Bronchial epithelial cell (primary cell): ENCODE data around the gene ZNF879. TPM values are rescaled to one million over a fixed set of nuclear protein-coding genes. Genes with fewer than 3 reads are reported as not detected.

ENCODE experiments used
- DNase-seq: peaks from one replicate; pipeline ENCODE4 v3.0.0-alpha.2; 2010; ENCODE audit warnings: low read depth
- FAIRE-seq: peaks from 2 replicates; lab custom pipeline; 2011; peaks lifted over from hg19 to GRCh38; lab: Jason Lieb, UNC
- H3K27me3 ChIP-seq: 2 replicates; pipeline ENCODE4 v1.5.1; 2011; ENCODE audit warnings: low read length; ENCODE audit not compliant: control insufficient read depth, insufficient read depth
- H3K36me3 ChIP-seq: 2 replicates; pipeline ENCODE4 v1.5.1; 2011; ENCODE audit warnings: low read length; ENCODE audit not compliant: control insufficient read depth, insufficient read depth
- H3K4me3 ChIP-seq: 2 replicates; pipeline ENCODE4 v1.5.1; 2011; ENCODE audit warnings: mild to moderate bottlenecking, low read depth, low read length, control low read depth
- total RNA-seq: library from RNA; depleted of rRNA; stranded (reverse); fragments of >200 nt; gene quantifications from 2 replicates; pipeline ENCODE4 v1.2.1, GENCODE V29; 2014
- TF ChIP-seq, protein P1 (sequence below): IDR thresholded peaks from 2 replicates; pipeline ENCODE4 v1.5.1; 2011; ENCODE audit warnings: mild to moderate bottlenecking, moderate library complexity, low read length, control low read depth, inconsistent platforms; ENCODE audit not compliant: insufficient read depth, severe bottlenecking

Gene ZNF879
- total RNA-seq, 1 donor from 2014 or later, result 3.4 TPM

DNA sequence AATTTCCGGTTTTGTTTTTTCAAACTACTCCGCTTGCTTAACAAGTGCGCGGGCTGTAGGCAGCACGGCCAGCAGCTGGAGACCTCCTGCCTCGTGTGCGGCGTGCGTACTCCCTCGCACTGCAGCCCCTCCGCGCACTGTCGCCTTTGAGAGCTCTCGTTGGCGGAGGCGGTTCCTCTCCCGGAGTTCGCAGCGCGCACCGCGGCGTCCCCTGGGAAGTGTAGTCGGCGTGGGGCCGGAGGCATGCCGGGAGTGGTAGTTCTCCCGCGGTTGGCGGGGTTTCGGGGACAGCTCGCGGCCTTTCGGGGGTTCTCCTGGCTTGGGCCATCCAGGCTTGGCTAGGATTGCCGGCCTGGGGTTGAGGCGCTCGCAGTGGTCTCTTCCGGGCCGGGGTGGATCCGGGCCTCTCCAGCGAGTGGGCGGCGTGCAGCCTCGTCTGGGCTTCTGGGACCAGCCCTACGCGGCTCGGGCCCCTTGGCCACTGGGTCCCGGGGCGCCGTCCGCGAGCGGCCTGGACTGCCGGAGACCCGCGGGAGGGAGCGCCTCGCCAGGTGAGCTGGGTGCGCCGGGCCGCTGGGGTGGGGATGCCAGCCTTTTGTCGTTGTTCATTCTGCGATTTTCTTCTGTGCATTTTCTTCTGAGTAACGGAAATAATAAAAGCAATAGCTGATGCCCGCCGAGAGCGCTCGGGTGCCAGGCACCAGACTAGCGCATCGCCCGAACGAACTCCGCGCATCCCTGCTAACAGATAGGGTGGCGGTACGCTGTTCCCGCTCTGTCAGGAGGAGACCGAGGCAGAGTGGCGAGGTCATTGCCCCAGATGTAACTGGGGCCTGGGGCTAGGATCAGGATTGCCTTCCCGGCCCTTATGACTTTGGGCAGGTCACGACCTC lies 36.8 kb downstream of the ZNF879 start, which contains the start of gene ZNF354C:
Gene ZNF354C (plus strand): TSS at position 258 of the 893 bp plus-strand sequence. CDS start 1,696 bp downstream, outside the sequence.
- FAIRE-seq (no peak), DNase-seq (peak; percentile 60)
- TF ChIP-seq, protein P1, sequence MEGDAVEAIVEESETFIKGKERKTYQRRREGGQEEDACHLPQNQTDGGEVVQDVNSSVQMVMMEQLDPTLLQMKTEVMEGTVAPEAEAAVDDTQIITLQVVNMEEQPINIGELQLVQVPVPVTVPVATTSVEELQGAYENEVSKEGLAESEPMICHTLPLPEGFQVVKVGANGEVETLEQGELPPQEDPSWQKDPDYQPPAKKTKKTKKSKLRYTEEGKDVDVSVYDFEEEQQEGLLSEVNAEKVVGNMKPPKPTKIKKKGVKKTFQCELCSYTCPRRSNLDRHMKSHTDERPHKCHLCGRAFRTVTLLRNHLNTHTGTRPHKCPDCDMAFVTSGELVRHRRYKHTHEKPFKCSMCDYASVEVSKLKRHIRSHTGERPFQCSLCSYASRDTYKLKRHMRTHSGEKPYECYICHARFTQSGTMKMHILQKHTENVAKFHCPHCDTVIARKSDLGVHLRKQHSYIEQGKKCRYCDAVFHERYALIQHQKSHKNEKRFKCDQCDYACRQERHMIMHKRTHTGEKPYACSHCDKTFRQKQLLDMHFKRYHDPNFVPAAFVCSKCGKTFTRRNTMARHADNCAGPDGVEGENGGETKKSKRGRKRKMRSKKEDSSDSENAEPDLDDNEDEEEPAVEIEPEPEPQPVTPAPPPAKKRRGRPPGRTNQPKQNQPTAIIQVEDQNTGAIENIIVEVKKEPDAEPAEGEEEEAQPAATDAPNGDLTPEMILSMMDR, result no peak
- Histone ChIP-seq H3K27me3 (no peaks in the 10 kb centered on the region), H3K4me3 (peak within 1 kb of the TSS; percentile 58), H3K36me3 (no peaks in the 10 kb centered on the region)

DNA sequence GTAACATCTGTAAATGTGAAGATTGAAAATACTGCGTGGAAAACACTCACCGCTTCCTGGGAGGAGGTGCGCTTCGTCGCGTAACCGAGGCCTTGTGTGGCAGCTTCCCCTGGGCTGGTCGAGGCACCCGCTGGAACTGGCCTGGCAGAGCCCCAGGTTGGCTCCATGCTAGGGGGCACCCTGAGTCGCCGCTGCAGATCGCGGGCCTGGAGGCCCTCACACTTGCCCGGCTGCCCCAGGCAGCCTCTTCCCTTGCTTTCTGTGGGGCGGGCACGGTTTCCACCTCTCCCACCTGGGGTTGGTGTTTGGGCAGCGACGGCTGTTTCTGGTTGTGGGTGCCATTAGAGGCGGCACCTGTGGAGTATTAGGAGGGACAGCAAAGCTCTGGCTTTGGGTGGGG lies 37.4 kb downstream of the ZNF879 start:
- no peak for FAIRE-seq
- Histone ChIP-seq H3K36me3 (no peaks in the 10 kb centered on the region), H3K27me3 (no peaks in the 10 kb centered on the region), H3K4me3 (peak overlapping the region; percentile 58)
- no peak for DNase-seq
- TF ChIP-seq, protein P1, result no peak

DNA sequence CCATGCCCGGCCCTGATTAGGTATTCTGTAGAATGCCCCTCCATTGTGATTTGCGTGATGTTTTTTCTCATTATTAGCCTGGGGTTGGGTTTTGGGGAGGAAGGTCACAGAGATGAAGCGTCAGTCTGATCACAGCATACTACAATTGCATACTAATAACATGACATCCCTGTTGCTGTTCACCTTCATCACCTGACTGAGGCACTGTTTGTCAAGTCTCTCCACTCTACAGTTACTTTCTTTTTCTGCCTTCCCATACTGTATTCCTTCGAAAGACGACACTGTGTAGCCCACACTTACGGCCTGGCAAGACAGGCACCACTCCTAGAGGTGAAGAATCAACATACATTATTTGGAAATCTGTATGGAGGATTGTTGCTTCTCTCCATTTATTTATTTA lies 42.1 kb downstream of the ZNF879 start:
- no peaks in the 10 kb centered on the region for H3K36me3 ChIP-seq
- TF ChIP-seq, protein P1, result no peak
- H3K4me3 ChIP-seq, result no peak overlapping the region
- FAIRE-seq (no peak), DNase-seq (no peak)
- H3K27me3 ChIP-seq, result no peaks in the 10 kb centered on the region

DNA sequence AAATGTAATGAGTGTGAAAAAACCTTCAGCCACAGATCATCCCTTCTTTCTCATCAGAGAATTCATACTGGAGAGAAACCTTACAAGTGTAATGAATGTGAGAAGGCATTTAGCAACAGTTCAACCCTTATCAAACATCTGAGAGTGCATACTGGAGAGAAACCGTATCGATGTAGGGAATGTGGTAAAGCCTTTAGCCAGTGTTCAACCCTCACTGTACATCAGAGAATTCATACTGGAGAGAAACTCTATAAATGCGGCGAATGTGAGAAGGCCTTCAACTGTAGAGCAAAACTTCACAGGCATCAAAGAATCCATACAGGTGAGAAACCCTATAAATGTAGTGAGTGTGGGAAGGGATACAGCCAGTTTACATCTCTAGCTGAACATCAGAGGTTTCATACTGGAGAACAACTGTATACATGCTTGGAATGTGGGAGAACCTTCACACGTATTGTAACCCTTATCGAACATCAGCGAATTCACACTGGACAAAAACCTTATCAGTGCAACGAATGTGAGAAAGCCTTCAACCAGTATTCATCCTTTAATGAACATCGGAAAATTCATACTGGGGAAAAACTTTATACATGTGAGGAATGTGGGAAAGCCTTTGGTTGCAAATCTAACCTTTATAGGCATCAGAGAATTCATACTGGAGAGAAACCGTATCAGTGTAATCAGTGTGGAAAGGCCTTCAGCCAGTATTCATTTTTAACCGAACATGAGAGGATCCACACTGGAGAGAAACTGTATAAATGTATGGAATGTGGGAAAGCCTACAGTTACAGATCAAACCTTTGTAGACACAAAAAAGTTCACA lies 55.8 kb downstream of the ZNF879 start:
- FAIRE-seq, result peak; percentile 36
- H3K4me3 ChIP-seq, result no peak overlapping the region
- no peaks in the 10 kb centered on the region for H3K27me3 ChIP-seq
- TF ChIP-seq, protein P1, result no peak
- no peaks in the 10 kb centered on the region for H3K36me3 ChIP-seq
- no peak for DNase-seq

DNA sequence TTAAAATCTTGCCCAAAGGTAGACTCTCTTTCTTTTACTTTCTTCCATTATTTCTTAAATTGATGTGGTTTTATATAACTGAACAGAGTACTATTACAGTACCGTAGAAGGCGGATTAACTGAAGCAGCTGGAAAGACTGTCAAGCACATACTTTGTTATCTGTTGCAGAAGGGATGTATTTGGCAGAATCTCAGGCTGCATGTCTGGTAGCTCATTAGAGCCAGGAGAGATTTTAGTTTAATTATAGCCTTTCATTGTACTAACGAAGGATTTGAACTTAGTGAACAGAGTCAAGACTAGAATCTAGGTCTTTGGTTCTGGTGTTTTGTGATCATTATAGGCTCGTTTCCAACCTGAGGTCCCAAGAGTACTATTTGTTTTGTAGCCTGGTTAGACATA lies 57.1 kb downstream of the ZNF879 start:
- Histone ChIP-seq H3K4me3 (no peak overlapping the region), H3K27me3 (no peaks in the 10 kb centered on the region), H3K36me3 (no peaks in the 10 kb centered on the region)
- TF ChIP-seq, protein P1, result no peak
- FAIRE-seq, result no peak
- DNase-seq, result no peak

Other genes starting within 250 kb of the ZNF879 start
- gene ZNF354B, start 163.9 kb upstream of the ZNF879 start, total RNA-seq, result 7.0 and 9.5 TPM in 2 replicates
- 0.53 and 0.90 TPM in 2 replicates for gene ZFP2, start 127.9 kb upstream of the ZNF879 start, total RNA-seq
- gene ZNF454, start 82.6 kb upstream of the ZNF879 start, total RNA-seq, result 0.26 and 1.3 TPM in 2 replicates
- gene GRM6, start 28.5 kb upstream of the ZNF879 start, total RNA-seq, result not detected in 2 replicates
- gene ZNF354C, start 36.6 kb downstream of the ZNF879 start, total RNA-seq, result 3.3 and 3.9 TPM in 2 replicates